ENCODE measurements around the gene FBXL13.
"Not testable (repeated sequence)": the region's sequence is repeated elsewhere in the genome, so short reads cannot be mapped to it uniquely, and the experiment has no call there.

The FBXL13 gene

GRCh38 chr7:103116991-103117390 lies 42.4 kb upstream of the FBXL13 start:
- in situ Hi-C loops (cut with MboI; ENCODE audit: low pct_unique_long_range_greater_than_20kb, low sequenced_read_pairs, unreplicated experiment): no loop called here
- DNase-seq (ENCODE audit: low spot score): no peak
- TF ChIP-seq CTCF (IDR thresholded peaks at IDR 0.05; ENCODE audit: extremely low read depth, insufficient read depth, missing control alignments): no peak

DNA sequence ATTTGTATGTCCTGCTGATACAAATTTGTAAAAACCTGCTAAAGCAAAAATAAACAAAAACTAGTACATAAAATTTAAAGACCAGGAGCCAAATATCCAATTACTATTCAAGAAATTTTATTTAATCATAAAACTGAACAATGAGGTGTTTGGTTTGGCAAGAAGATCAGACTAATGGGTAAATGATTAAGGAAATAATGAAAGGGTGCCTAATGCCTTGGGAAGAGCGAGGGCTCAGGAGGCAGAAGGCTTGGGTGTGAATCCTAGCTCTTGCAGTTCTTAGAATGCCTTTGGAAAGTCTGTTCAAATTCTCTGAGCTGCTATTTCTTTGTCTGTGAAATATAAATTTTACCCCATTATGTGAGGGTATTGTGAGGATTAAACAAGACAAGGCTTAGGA lies 41.9 kb upstream of the FBXL13 start:
- in situ Hi-C loops (cut with MboI; ENCODE audit: low pct_unique_long_range_greater_than_20kb, low sequenced_read_pairs, unreplicated experiment): no loop called here
- no peak for TF ChIP-seq CTCF (IDR thresholded peaks at IDR 0.05; ENCODE audit: extremely low read depth, insufficient read depth, missing control alignments)
- no peak for DNase-seq (ENCODE audit: low spot score)

GRCh38 chr7:103115771-103116170 lies 41.2 kb upstream of the FBXL13 start:
- no peak for TF ChIP-seq CTCF (IDR thresholded peaks at IDR 0.05; ENCODE audit: extremely low read depth, insufficient read depth, missing control alignments)
- in situ Hi-C loops (cut with MboI; ENCODE audit: low pct_unique_long_range_greater_than_20kb, low sequenced_read_pairs, unreplicated experiment): no loop called here
- DNase-seq (ENCODE audit: low spot score): no peak

DNA sequence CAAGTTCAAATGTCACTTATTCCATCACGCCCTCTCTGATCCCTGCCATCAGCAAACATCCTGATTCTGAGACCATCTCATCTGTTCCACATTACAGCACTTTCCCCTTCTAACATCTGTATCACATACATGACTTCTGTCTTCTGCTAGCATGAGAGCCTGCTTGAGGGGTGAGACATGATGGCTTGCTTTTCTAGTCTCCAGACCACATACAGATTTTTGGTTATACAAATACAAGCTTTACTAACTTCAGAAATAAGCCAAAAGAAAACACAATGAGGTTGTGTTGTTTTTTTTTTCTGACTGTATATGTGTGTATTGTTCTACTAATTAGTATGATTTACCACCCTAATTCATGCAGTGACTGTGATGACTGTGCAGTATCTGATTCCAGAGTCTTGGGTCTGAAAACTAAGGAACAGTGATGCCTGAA lies 40.0 kb upstream of the FBXL13 start:
- in situ Hi-C loops (cut with MboI; ENCODE audit: low pct_unique_long_range_greater_than_20kb, low sequenced_read_pairs, unreplicated experiment): no loop called here

GRCh38 chr7:103113164-103113563 lies 38.6 kb upstream of the FBXL13 start:
- DNase-seq (ENCODE audit: low spot score): no peak
- no peak for TF ChIP-seq CTCF (IDR thresholded peaks at IDR 0.05; ENCODE audit: extremely low read depth, insufficient read depth, missing control alignments)
- in situ Hi-C loops (cut with MboI; ENCODE audit: low pct_unique_long_range_greater_than_20kb, low sequenced_read_pairs, unreplicated experiment): no loop called here

More for the DNA sequence above, 40.0 kb upstream of the FBXL13 start:
- DNase-seq (ENCODE audit: low spot score): no peak
- no peak for TF ChIP-seq CTCF (IDR thresholded peaks at IDR 0.05; ENCODE audit: extremely low read depth, insufficient read depth, missing control alignments)

DNA sequence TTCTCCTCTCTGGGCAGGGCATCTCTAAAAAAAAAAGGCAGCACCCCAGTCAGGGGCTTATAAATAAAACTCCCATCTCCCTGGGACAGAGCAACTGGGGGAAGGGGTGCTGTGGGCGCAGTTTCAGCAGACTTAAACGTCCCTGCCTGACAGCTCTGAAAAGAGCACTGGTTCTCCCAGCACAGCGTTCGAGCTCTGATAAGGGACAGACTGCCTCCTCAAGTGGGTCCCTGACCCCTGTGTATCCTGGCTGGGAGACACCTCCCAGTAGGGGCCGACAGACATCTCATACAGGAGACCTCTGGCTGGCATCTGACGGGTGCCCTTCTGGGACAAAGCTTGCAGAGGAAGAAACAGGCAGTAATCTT lies 32.1 kb upstream of the FBXL13 start:
- in situ Hi-C loops (cut with MboI; ENCODE audit: low pct_unique_long_range_greater_than_20kb, low sequenced_read_pairs, unreplicated experiment); DNase-seq (ENCODE audit: low spot score): not testable (repeated sequence)

DNA sequence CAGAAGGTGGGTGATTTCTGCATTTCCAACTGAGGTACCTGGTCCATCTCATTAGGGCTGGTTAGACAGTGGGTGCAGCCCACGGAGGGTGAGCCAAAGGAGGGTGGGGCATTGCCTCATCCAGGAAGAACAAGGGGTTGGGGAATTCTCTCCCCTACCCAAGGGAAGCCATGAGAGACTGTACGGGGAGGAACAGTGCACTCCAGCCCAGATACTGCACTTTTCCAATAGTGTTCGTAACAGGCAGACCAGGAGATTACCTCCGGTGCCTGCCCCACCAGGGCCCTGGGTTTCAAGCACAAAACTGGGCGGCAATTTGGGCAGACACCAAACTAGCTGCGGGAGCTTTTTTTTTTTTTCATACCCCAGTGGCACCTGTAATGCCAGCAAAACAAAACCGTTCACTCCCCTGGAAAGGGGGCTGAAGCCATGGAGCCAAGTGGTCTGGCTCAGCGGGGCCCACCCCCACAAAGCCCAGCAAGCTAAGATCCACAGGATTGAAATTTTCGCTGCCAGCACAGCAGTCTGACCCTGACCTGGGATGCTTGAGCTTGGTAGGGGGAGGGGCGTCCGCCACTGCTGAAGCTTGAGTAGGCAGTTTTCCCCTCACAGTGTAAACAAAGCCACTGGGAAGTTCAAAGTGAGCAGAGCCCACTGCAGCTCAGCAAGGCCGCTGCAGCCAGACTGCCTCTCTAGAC lies 31.6 kb upstream of the FBXL13 start:
- DNase-seq (ENCODE audit: low spot score): no peak
- TF ChIP-seq CTCF (IDR thresholded peaks at IDR 0.05; ENCODE audit: extremely low read depth, insufficient read depth, missing control alignments): no peak
- in situ Hi-C loops (cut with MboI; ENCODE audit: low pct_unique_long_range_greater_than_20kb, low sequenced_read_pairs, unreplicated experiment): no loop called here
